Astrocyte (in vitro differentiated cells and primary cell): ENCODE results near the gene NOS1AP. TPM values are rescaled to one million over a fixed set of nuclear protein-coding genes. Genes with fewer than 3 reads are reported as not detected.

Source experiments
- DNase-seq: peaks from one replicate; pipeline ENCODE4 v3.0.0-alpha.2; 2010; ENCODE audit warnings: low read depth
- FAIRE-seq: peaks from 2 replicates; lab custom pipeline; 2011; peaks lifted over from hg19 to GRCh38; lab: Jason Lieb, UNC
- H2AFZ ChIP-seq: 2 replicates; pipeline ENCODE4 v1.6.0; 2012; ENCODE audit warnings: low read depth, low read length, inconsistent platforms
- H3K27ac ChIP-seq: 2 replicates; pipeline ENCODE4 v1.5.1; 2011; ENCODE audit warnings: low read depth, low read length, inconsistent platforms
- H3K27me3 ChIP-seq: 2 replicates; pipeline ENCODE4 v1.6.0; 2011; ENCODE audit warnings: low read length, inconsistent platforms; ENCODE audit not compliant: insufficient read depth
- H3K36me3 ChIP-seq: 2 replicates; pipeline ENCODE4 v1.5.1; 2011; ENCODE audit warnings: low read length, inconsistent platforms; ENCODE audit not compliant: insufficient read depth
- H3K4me1 ChIP-seq: 2 replicates; pipeline ENCODE4 v1.5.1; 2011; ENCODE audit warnings: low read length, inconsistent platforms; ENCODE audit not compliant: insufficient read depth
- H3K4me2 ChIP-seq: 2 replicates; pipeline ENCODE4 v1.6.0; 2012; ENCODE audit warnings: low read length, inconsistent platforms
- H3K4me3 ChIP-seq: 2 replicates; pipeline ENCODE4 v1.5.1; 2011; ENCODE audit warnings: low read depth, mild to moderate bottlenecking, low read length, inconsistent platforms; ENCODE audit not compliant: insufficient read depth
- H3K79me2 ChIP-seq: 2 replicates; pipeline ENCODE4 v1.6.0; 2012; ENCODE audit warnings: mild to moderate bottlenecking, low read length, inconsistent platforms; ENCODE audit not compliant: insufficient read depth
- H3K9ac ChIP-seq: 2 replicates; pipeline ENCODE4 v1.6.0; 2012; ENCODE audit warnings: mild to moderate bottlenecking, low read length, inconsistent platforms
- H3K9me3 ChIP-seq: 2 replicates; pipeline ENCODE4 v1.5.1; 2012; ENCODE audit warnings: low read depth, mild to moderate bottlenecking, low read length, inconsistent platforms; ENCODE audit not compliant: insufficient read depth
- H4K20me1 ChIP-seq: 2 replicates; pipeline ENCODE4 v1.6.0; 2012; ENCODE audit warnings: low read length, inconsistent platforms; ENCODE audit not compliant: insufficient read depth
- H3K27ac Mint-ChIP-seq: one replicate; pipeline ENCODE4 v1.8.0; 2021; ENCODE audit warnings: mild to moderate bottlenecking, mixed read lengths; ENCODE audit not compliant: unreplicated experiment
- H3K27me3 Mint-ChIP-seq: one replicate; pipeline ENCODE4 v1.8.0; 2021; ENCODE audit warnings: low read depth, mixed read lengths; ENCODE audit not compliant: unreplicated experiment
- H3K36me3 Mint-ChIP-seq: one replicate; pipeline ENCODE4 v1.8.0; 2021; ENCODE audit warnings: low read depth, mixed read lengths; ENCODE audit not compliant: unreplicated experiment
- H3K4me1 Mint-ChIP-seq: one replicate; pipeline ENCODE4 v1.8.0; 2021; ENCODE audit warnings: low read depth, mixed read lengths; ENCODE audit not compliant: unreplicated experiment
- H3K4me3 Mint-ChIP-seq: one replicate; pipeline ENCODE4 v1.8.0; 2021; ENCODE audit warnings: mild to moderate bottlenecking, moderate library complexity, mixed read lengths; ENCODE audit not compliant: unreplicated experiment
- H3K9me3 Mint-ChIP-seq: one replicate; pipeline ENCODE4 v1.8.0; 2021; ENCODE audit warnings: mild to moderate bottlenecking, mixed read lengths; ENCODE audit not compliant: unreplicated experiment
- CTCF ChIP-seq: IDR thresholded peaks from 2 replicates; pipeline ENCODE4 v1.5.1; 2011; ENCODE audit warnings: low read depth, mild to moderate bottlenecking, inconsistent platforms, low read length, moderate library complexity; ENCODE audit not compliant: insufficient read depth
- EZH2 ChIP-seq: IDR thresholded peaks from 2 replicates; pipeline ENCODE4 v1.6.1; 2012; ENCODE audit warnings: mild to moderate bottlenecking, low read length, inconsistent platforms; ENCODE audit not compliant: insufficient read depth
- total RNA-seq: library from RNA; stranded (reverse); gene quantifications from 2 replicates; pipeline ENCODE4 v1.2.1, GENCODE V29; 2021

The NOS1AP gene
- total RNA-seq, 1 donor from 2014 or later, result 1.2 TPM

GRCh38 chr1:162204823-162205155, 135.3 kb downstream of the NOS1AP start:
- H3K4me3 ChIP-seq, result no peak overlapping the region
- no peak overlapping the region for H3K27ac ChIP-seq
- Mint-ChIP-seq H3K4me3 (no peak overlapping the region), H3K27ac (no peak overlapping the region), H3K27me3 (peaks cover 3% of the 10 kb centered on the region), H3K4me1 (peaks cover 5% of the 10 kb centered on the region), H3K36me3 (no peaks in the 10 kb centered on the region), H3K9me3 (no peaks in the 10 kb centered on the region)
- TF ChIP-seq CTCF, result no peak
- TF ChIP-seq EZH2, result no peak
- H3K9me3 ChIP-seq, result no peaks in the 10 kb centered on the region
- no peaks in the 10 kb centered on the region for H3K36me3 ChIP-seq
- no peaks in the 10 kb centered on the region for H4K20me1 ChIP-seq
- H3K4me1 ChIP-seq, result peaks cover 3% of the 10 kb centered on the region
- no peaks in the 10 kb centered on the region for H3K27me3 ChIP-seq
- H3K4me2 ChIP-seq, result no peak overlapping the region
- no peak overlapping the region for H3K9ac ChIP-seq
- H3K79me2 ChIP-seq, result no peaks in the 10 kb centered on the region
- H2AFZ ChIP-seq, result no peak overlapping the region
- FAIRE-seq (no peak), DNase-seq (no peak)

- DNase-seq, result no peak
- Mint-ChIP-seq H3K4me3 (no peak overlapping the region), H3K4me1 (peaks cover 4% of the 10 kb centered on the region), H3K27me3 (peaks cover 3% of the 10 kb centered on the region), H3K36me3 (no peaks in the 10 kb centered on the region), H3K9me3 (no peaks in the 10 kb centered on the region), H3K27ac (no peak overlapping the region)
- Histone ChIP-seq H3K79me2 (no peaks in the 10 kb centered on the region), H3K4me3 (no peak overlapping the region), H3K9me3 (no peaks in the 10 kb centered on the region), H3K36me3 (no peaks in the 10 kb centered on the region), H3K27me3 (no peaks in the 10 kb centered on the region), H3K27ac (no peak overlapping the region), H3K4me1 (no peaks in the 10 kb centered on the region), H4K20me1 (no peaks in the 10 kb centered on the region), H2AFZ (no peak overlapping the region), H3K4me2 (no peak overlapping the region), H3K9ac (no peak overlapping the region)
- TF ChIP-seq CTCF (no peak), EZH2 (no peak)
- no peak for FAIRE-seq
These were observed 136.8 kb downstream of the NOS1AP start for GRCh38 chr1:162206300-162206699.

GRCh38 chr1:162206749-162207635, 137.5 kb downstream of the NOS1AP start:
- TF ChIP-seq EZH2 (no peak), CTCF (no peak)
- Histone ChIP-seq H4K20me1 (no peaks in the 10 kb centered on the region), H3K27me3 (no peaks in the 10 kb centered on the region), H3K4me2 (no peak overlapping the region), H3K9ac (no peak overlapping the region), H3K36me3 (no peaks in the 10 kb centered on the region), H3K4me1 (no peaks in the 10 kb centered on the region), H3K4me3 (no peak overlapping the region), H3K27ac (no peak overlapping the region), H3K79me2 (no peaks in the 10 kb centered on the region), H3K9me3 (no peaks in the 10 kb centered on the region), H2AFZ (no peak overlapping the region)
- Mint-ChIP-seq H3K9me3 (no peaks in the 10 kb centered on the region), H3K4me1 (peaks cover 4% of the 10 kb centered on the region), H3K27ac (no peak overlapping the region), H3K36me3 (no peaks in the 10 kb centered on the region), H3K27me3 (peaks cover 3% of the 10 kb centered on the region), H3K4me3 (no peak overlapping the region)
- DNase-seq (no peak), FAIRE-seq (no peak)
